ENCODE data around the gene KRT2. TPM values are rescaled to one million over a fixed set of nuclear protein-coding genes. Genes with fewer than 3 reads are reported as not detected.

KRT2 gene
- total and polyA plus RNA-seq, 10 donors: 0.07 to 0.52 (median 0.34) TPM; not detected in 4

DNA sequence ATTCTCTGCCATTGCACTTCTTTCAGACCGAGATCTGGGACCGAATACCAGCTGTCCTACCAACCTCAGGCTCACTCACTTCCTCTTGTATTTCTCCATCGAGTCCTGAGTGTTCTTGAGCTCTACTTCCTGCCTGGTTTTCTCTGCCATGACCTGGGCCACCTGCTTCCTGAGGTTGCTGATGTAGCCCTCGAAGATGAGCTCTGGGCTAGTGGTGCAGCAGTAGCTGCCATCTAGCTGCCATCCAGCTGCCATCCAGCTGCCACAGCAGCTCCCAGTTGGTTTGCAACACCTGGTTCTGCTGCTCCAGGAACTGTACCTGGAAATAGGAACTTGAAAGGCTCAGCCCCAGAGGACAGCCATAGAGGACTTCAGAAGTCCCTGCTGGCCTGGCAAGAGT is 18.6 kb downstream of the KRT2 start:
- peak; percentile 58 for DNase-seq
- Histone ChIP-seq H3K27ac (no peak overlapping the region), H3K27me3 (replicated peaks in 1 of 7) (peaks cover 0 to 26% (median 0%) of the 10 kb centered on the region in 7 donors), H3K36me3 (no peaks in the 10 kb centered on the region), H3K9me3 (no peaks in the 10 kb centered on the region), H3K4me1 (peaks cover 0 to 8% (median 0%) of the 10 kb centered on the region in 6 donors), H3K4me3 (no peak overlapping the region)
- 8 to 23% (median 9%) methylated on average over 4 of the region's 4 CpGs for WGBS, 5 donors
- intact Hi-C loops (cut with DNase I; ENCODE audit: low total_unique reads): no loop called here
- no peak for TF ChIP-seq POLR2A (IDR thresholded peaks at IDR 0.05)
- TF ChIP-seq POLR2AphosphoS5 (IDR thresholded peaks at IDR 0.05): no peak
- TF ChIP-seq, protein P1, sequence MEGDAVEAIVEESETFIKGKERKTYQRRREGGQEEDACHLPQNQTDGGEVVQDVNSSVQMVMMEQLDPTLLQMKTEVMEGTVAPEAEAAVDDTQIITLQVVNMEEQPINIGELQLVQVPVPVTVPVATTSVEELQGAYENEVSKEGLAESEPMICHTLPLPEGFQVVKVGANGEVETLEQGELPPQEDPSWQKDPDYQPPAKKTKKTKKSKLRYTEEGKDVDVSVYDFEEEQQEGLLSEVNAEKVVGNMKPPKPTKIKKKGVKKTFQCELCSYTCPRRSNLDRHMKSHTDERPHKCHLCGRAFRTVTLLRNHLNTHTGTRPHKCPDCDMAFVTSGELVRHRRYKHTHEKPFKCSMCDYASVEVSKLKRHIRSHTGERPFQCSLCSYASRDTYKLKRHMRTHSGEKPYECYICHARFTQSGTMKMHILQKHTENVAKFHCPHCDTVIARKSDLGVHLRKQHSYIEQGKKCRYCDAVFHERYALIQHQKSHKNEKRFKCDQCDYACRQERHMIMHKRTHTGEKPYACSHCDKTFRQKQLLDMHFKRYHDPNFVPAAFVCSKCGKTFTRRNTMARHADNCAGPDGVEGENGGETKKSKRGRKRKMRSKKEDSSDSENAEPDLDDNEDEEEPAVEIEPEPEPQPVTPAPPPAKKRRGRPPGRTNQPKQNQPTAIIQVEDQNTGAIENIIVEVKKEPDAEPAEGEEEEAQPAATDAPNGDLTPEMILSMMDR (IDR thresholded peaks at IDR 0.05 in 8 of 11, conservative IDR thresholded peaks at IDR 0.05 in 3 of 11): no peak

DNA sequence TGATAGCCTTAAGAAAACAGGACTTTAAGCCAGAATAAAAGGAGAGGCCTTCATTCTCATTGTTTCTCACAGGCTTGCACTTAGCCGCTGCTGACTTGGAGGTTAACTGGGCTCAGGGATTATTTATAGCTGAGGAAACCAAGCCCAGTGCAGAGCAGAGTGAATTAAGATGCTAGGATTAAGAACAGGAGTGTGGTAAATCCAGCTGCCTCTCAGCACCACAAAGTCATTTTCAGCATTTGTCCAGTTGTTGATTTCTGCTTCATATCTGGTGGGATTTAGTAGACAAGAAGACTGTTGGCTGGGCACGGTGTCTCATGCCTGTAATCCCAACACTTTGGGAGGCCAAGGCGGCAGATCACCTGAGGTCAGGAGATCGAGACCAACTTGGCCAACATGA is 19.4 kb downstream of the KRT2 start:
- H3K4me3 ChIP-seq: no peak overlapping the region
- TF ChIP-seq, protein P1 (IDR thresholded peaks at IDR 0.05 in 8 of 11, conservative IDR thresholded peaks at IDR 0.05 in 3 of 11): no peak
- TF ChIP-seq POLR2A (IDR thresholded peaks at IDR 0.05): no peak
- TF ChIP-seq POLR2AphosphoS5 (IDR thresholded peaks at IDR 0.05): no peak
- intact Hi-C loops (cut with DNase I; ENCODE audit: low total_unique reads): no loop called here
- no peaks in the 10 kb centered on the region for H3K36me3 ChIP-seq
- H3K27ac ChIP-seq: no peak overlapping the region
- no peaks in the 10 kb centered on the region for H3K9me3 ChIP-seq
- WGBS, 5 donors: 52 to 92% (median 78%) methylated on average over 4 of the region's 4 CpGs
- H3K27me3 ChIP-seq (replicated peaks in 1 of 7): peaks cover 0 to 24% (median 0%) of the 10 kb centered on the region in 7 donors
- H3K4me1 ChIP-seq: peaks cover 0 to 8% (median 0%) of the 10 kb centered on the region in 6 donors
- no peak for DNase-seq

DNA sequence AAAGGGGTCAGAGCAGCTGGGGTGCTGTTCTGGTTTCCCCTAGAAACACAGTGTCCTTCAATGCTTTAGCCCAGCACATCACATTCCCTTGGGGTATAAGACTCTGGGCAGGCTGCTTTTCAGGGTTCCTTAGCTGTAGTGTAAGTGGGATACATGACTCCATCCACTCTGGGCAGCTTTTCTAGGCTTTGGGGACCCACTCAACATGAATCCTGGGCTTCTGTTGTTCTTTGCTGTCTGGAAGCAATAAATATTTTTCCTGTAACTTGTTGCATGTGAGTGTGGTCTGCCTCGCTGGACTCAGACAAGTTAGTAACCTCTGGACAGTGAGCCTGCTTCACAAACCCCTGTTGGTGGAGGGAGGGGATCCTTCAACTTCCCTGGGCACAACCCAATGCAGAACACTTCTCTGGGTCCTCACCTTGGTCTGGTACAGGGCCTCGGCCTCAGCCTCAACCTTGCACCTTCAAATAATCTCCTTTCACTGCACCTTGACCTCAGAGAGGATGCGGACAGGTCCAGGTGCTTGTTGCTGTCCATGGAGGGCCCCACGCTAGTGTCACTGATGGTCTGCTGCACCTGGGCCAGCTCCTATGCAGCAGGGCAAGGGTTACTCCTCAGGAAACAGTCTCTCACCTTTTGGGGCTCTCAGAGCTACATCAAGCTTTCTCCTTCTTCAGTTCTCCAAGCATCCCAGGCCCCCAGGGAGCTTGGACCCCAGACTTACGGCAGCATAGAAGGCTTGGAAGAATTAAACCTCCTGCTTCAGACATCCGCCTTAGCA is 20.1 kb downstream of the KRT2 start:
- TF ChIP-seq POLR2A (IDR thresholded peaks at IDR 0.05) (no peak), POLR2AphosphoS5 (IDR thresholded peaks at IDR 0.05) (no peak)
- TF ChIP-seq, protein P1 (IDR thresholded peaks at IDR 0.05 in 8 of 11, conservative IDR thresholded peaks at IDR 0.05 in 3 of 11): no peak
- H3K9me3 ChIP-seq: no peaks in the 10 kb centered on the region
- peaks cover 0 to 18% (median 0%) of the 10 kb centered on the region in 7 donors for H3K27me3 ChIP-seq (replicated peaks in 1 of 7)
- no peaks in the 10 kb centered on the region for H3K36me3 ChIP-seq
- no peak overlapping the region for H3K4me3 ChIP-seq
- intact Hi-C loops (cut with DNase I; ENCODE audit: low total_unique reads): no loop called here
- peaks cover 0 to 8% (median 0%) of the 10 kb centered on the region in 6 donors for H3K4me1 ChIP-seq
- DNase-seq: peak; percentile 51
- 72 to 88% (median 84%) methylated on average over 4 to 6 of the region's 6 CpGs for WGBS, 5 donors
- no peak overlapping the region for H3K27ac ChIP-seq

DNA sequence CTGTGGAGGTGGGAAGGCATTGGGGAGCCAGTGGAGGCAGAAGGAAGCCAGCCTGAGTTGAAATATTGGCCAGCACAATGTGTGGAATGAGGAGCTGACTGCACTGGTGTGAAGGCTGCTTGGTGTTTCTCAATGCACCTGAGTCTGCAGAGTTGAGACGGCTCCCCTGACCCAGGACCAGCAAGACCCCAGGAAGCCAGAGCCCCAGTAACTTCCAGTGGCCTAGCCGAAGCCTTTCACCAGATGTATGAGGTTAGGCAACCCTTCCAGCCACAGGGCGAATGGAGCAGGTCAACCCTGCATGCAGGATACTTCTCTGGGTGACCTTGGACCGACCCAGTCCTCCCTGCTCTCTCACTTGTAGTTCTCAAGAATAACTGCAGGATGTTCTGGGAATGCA is 20.7 kb downstream of the KRT2 start:
- Histone ChIP-seq H3K27me3 (replicated peaks in 1 of 7) (peaks cover 0 to 18% (median 0%) of the 10 kb centered on the region in 7 donors), H3K27ac (no peak overlapping the region), H3K9me3 (no peaks in the 10 kb centered on the region), H3K4me1 (peaks cover 0 to 8% (median 0%) of the 10 kb centered on the region in 6 donors), H3K36me3 (no peaks in the 10 kb centered on the region), H3K4me3 (no peak overlapping the region)
- WGBS, 5 donors: 40 to 53% (median 44%) methylated on average over 3 to 4 of the region's 4 CpGs
- TF ChIP-seq, protein P1 (IDR thresholded peaks at IDR 0.05 in 8 of 11, conservative IDR thresholded peaks at IDR 0.05 in 3 of 11): no peak
- TF ChIP-seq POLR2AphosphoS5 (IDR thresholded peaks at IDR 0.05): no peak
- TF ChIP-seq POLR2A (IDR thresholded peaks at IDR 0.05): no peak
- intact Hi-C loops (cut with DNase I; ENCODE audit: low total_unique reads): no loop called here
- DNase-seq: peak; percentile 20

Data from spleen (tissue), 11 donors.